Breast epithelium (tissue), 3 donors: ENCODE results near the gene IFT80.

Source experiments
- POLR2A ChIP-seq: fragments of 450-650 bp; IDR thresholded peaks from one replicate; pipeline ENCODE4 v1.6.1; 2016; ENCODE audit warnings: antibody characterized with exemption, mild to moderate bottlenecking, moderate library complexity
- POLR2AphosphoS5 ChIP-seq, 3 donors: sonication (generic); formaldehyde crosslinking; IDR thresholded peaks; one replicate each; pipeline ENCODE4 v1.6.1; 2017; ENCODE audit warnings: antibody characterized with exemption in 3 of 3
- TF ChIP-seq, protein P1 (sequence below), 3 donors: fragments of 450-650 bp; IDR thresholded peaks; one replicate each; pipeline ENCODE4 v1.5.1; 2016 to 2017; ENCODE audit warnings: antibody characterized with exemption in 3 of 3, mild to moderate bottlenecking in 3 of 3, moderate library complexity in 3 of 3

- no peak for TF ChIP-seq POLR2A
- TF ChIP-seq, protein P1, sequence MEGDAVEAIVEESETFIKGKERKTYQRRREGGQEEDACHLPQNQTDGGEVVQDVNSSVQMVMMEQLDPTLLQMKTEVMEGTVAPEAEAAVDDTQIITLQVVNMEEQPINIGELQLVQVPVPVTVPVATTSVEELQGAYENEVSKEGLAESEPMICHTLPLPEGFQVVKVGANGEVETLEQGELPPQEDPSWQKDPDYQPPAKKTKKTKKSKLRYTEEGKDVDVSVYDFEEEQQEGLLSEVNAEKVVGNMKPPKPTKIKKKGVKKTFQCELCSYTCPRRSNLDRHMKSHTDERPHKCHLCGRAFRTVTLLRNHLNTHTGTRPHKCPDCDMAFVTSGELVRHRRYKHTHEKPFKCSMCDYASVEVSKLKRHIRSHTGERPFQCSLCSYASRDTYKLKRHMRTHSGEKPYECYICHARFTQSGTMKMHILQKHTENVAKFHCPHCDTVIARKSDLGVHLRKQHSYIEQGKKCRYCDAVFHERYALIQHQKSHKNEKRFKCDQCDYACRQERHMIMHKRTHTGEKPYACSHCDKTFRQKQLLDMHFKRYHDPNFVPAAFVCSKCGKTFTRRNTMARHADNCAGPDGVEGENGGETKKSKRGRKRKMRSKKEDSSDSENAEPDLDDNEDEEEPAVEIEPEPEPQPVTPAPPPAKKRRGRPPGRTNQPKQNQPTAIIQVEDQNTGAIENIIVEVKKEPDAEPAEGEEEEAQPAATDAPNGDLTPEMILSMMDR (IDR thresholded peaks at IDR 0.05): no peak
- TF ChIP-seq POLR2AphosphoS5 (IDR thresholded peaks at IDR 0.05): no peak
Observed at GRCh38 chr3:160232014-160232413, 167.0 kb downstream of the IFT80 start.
